NCI-H2196 (cell line): ENCODE results near the gene CAV1.

Experiments used
- DNase-seq: peaks from one replicate; lab custom pipeline; 2025; ENCODE audit not compliant: unreplicated experiment; lab: John Stamatoyannopoulos, UW

The CAV1 gene

DNA sequence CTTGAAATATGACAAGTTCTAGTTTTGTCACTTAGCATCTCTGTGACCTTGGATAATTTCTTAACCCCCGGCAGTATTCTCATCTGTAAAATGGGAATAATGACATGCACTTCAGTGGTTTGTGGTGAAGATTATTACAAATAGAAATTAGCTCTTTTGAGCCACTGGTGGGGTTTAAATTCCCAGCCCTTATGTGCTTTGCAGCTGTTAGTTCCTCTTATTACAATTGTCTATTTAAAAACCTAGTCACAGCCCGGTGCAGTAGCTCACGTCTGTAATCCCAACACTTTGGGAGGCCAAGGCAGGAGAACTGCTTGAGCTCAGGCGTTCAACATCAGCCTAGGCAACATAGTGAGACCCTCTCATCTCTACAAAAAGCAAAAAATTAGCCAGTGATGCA, 30.1 kb downstream of the CAV1 start:
- no peak for DNase-seq

DNA sequence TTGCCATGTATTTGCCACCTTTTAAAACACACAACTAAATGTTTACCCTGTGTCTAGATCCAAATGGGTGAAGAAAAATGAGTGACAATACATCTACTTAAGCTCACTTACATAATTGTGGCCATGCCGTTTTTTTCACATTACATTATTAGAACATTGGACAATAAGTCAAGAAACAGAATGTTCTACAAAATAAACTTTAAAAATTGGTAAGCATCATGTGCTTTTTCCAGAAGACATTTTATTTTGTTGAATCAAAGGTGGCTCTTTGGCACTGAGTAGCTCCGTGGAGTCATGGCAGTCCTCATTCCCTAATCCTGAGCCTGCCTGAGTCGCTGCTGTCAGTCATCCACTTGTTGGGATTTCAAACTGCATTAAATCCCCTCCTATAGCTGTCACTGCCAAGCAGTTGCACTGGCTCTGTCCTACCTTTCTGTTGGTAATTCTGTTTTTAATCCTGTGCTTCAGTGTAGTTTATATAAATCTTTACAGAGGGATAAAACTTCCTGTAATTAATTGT, 32.3 kb downstream of the CAV1 start:
- DNase-seq = no peak

DNA sequence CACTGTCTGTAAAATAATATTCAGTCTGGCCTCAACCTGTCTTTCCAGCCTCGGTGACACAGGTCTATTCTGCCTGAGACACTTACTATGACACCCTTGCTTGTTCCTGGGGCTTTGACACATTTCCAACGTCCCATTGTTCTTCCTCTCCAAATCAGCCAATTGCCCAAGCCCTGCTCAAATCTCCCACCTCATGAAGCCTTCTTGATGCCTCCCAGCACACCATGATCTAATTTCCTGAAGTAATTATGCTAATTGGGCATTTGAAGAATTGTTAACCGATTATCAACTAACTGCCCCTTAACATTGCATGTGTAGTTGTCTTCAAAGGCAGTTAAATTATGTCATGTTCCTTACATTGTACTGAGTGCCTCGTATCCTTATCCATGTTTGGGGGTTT, 33.1 kb downstream of the CAV1 start:
- no peak for DNase-seq

DNA sequence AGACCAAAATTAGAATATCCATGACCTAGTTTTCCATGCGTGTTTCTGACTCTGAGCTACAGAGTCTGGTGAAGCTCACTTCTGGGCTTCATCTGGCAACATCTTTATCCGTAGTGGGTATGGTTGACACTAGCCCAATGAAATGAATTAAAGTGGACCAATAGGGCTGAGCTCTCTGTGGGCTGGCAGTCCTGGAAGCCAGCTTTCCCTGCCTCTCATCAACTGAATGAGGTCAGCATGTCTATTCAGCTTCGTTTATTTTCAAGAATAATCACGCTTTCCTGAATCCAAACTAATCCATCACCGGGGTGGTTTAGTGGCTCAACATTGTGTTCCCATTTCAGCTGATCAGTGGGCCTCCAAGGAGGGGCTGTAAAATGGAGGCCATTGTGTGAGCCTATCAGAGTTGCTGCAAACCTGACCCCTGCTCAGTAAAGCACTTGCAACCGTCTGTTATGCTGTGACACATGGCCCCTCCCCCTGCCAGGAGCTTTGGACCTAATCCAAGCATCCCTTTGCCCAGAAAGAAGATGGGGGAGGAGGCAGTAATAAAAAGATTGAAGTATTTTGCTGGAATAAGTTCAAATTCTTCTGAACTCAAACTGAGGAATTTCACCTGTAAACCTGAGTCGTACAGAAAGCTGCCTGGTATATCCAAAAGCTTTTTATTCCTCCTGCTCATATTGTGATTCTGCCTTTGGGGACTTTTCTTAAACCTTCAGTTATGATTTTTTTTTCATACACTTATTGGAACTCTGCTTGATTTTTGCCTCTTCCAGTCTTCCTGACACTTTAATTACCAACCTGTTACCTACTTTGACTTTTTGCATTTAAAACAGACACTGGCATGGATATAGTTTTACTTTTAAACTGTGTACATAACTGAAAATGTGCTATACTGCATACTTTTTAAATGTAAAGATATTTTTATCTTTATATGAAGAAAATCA, 35.5 kb downstream of the CAV1 start:
- no peak for DNase-seq

DNA sequence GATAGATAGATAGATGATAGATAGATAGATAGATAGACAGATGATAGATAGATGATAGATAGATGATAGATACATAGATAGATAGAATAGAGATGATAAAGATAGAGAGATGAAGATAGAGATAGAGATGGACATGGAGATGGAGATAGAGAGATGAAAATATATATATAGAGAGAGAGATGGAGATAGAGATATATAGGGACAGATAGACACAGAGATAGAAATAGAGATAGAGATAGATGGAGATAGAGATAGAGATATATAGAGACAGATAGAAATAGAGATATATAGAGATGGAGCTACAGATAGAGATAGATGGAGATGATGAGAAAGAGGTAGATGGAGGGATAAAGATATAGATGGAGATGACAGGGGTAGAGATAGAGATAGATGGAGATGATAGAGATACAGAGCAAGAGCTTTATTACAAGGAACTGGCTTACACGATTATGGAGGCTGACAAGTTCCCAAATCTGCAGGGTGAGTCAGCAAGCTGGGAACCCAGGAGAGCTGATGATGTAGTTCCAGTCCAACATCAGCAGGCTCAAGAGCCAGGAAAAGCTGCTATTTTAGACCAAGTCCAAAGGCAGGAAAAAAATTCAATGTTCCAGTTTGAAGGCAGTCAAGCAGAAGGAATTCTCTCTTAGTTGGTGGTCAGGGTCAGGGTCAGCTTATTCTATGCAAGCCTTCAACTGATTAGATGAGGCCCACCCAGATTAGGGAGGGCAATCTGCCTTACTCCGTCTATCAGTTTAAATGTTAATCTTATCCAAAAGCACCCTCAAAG, 37.1 kb downstream of the CAV1 start:
- no peak for DNase-seq

DNA sequence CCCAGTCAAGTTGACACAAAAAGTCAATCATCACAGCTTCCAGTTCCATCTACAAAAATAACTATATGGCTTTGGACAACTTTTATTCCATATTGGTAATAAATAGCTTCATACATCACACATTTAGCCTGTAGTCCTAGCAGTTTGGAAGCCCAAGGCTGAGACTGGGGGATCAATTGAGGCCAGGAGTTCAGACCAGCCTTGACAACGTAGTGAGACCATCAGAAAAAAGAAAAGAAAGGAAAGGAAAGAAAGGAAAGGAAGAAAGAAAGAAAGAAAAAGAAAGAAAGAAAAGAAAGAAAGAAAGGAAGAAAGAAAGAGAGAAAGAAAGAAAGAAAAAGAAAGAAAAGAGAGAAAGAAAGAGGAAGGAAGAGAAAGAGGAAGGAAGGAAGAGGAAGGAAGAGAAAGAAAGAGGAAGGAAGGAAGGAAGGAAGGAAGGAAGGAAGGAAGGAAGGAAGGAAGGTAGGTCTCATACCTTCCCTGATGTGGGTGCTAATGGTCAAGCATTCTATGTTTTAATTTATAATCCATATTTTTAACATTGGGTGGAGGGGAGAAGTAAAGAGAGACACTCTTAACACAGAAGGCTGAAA, 37.8 kb downstream of the CAV1 start:
- DNase-seq = no peak

DNA sequence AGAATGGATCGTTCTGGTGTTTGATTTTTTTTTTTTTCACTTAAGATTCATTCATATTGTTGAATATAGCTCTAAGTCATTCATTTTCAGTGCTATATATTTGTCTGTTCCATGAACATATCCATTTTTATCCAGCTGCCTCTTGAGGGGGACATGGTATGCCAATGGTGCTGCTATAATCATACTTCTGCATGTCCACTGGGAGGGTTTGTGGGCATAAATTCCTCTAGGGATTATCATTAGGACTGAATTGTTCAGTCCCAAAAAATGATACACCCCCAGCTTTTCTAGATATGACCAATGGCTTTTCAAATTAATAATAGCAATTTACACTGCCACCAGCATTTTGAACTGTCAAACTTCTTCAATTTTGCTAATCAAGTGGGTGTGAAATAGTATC, 41.1 kb downstream of the CAV1 start:
- no peak for DNase-seq

DNA sequence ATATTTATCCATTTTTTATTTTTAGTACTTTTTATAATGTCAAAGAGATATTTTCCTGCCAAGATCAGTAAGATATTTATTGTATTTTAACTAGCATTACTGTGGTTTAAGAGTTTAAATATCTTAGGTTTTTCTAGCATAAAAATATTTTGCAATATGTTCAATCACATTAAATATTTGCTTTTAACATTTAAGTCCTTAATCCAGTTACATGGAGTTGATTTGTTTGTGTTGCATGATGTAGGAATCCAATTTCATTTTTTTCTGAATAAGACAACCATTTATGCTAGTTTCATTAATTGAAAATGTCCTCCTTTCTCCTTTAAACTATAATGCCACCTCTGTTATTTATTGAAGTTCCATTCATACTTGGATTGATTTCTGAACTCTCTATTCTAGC, 41.8 kb downstream of the CAV1 start:
- no peak for DNase-seq

DNA sequence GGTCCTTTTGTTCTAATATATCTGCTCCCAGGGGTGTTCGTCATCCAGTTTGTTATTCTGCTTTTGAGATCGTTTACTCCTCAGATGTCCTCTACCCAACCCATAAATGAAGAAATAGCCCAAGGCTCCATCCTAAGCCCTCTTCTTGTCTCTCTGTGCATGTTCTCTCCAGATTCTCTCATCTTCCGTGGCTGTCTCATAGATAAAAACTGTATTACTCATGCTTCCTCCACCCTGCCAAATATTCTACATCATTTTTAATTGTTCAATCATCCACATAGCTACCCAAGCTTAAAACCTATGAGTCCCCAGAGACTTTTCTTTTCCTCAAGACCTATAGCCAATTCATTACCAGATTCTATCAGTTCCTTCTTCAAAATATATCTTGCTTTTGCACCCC, 44.9 kb downstream of the CAV1 start:
- DNase-seq = no peak

DNA sequence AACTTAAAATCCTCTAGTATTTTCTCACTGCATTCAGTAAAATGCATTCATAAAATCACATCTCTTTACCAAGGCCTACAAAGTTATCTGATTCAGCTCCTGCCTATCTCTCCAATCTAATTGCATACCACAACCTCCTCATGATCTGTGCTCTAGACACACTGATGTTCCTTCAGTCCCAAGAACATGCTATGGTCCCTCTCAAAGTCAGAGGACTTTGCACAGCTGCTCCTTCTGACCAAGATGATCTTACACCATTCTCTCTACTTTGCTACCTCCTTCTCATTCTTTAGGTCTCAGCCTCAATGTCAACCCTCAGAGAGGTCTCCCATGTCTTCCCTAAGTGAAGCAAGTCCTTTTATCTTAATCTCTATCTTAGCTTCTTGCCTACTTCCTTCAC, 45.5 kb downstream of the CAV1 start:
- no peak for DNase-seq

DNA sequence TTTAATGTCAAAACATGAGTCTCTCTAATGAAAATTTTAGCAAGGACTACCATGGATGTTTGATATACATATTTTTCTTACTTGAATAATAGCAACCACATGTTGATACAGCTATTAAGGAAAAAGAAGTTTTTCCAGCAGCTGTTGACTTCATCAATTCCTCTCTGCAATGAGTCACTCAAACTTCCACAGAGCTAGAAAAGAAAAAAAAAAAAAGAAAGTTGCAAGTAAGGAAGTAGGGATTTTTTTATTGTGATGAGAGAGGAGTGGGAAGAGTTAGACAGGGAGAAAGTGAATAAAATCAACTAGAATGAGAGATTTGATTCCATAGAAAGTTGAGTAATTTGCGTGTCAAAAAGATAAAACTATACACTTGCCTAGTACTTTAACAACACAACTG, 46.2 kb downstream of the CAV1 start:
- no peak for DNase-seq

DNA sequence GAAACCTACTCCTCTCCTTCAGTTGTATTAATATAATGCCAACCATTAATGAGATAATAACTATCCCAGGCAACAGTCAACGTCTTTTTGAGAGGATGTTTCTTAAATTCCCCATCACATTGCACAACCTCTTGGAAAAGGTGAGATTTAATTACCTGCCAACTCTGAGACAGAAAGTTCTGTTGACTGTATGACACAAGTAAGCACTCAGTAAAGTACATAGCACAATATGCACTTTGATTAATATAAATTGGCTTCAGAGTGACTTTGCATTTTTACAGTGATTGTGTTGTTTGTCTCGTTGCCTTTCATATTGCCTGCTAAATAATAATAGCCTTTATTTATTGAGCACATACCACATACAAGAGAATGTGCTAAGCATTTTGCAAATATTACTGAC, 46.7 kb downstream of the CAV1 start:
- no peak for DNase-seq

DNA sequence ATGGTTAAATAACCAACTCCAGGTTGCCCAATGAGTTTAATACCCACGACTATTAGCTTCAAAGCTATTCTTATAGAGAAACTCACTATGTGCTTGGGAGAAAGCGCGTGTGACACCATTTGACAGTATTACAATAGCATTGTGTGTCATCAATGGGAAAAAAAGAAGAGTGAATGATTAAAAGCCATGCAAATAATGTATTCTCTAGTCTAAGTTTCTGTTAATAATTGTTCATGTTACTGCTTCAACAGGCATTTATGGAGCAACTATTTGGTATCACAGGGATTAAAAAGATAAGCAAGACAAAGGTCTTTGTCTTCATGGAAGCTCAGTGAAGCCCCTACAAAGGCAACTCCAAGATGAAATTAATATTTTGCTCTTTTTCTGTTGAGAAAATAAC, 47.2 kb downstream of the CAV1 start:
- no peak for DNase-seq

DNA sequence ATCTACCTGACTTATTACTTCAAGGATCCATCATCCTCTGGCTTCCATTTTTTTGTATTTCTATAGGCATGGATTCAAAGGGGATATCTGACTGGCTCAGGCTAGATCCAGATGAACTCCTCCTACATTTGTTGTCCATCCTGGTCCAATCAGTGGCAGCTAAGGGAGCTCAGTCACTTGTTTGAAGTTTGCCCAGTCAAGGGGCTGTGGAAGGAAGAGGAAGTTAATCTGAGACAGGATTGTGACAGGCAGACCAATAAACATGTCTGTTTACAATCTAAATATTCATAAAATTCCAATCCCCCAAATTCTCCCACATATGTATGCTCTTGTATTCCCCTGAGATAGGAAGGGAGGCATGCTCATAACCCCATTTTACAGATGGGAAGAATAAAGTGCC, 48.7 kb downstream of the CAV1 start:
- DNase-seq = no peak

DNA sequence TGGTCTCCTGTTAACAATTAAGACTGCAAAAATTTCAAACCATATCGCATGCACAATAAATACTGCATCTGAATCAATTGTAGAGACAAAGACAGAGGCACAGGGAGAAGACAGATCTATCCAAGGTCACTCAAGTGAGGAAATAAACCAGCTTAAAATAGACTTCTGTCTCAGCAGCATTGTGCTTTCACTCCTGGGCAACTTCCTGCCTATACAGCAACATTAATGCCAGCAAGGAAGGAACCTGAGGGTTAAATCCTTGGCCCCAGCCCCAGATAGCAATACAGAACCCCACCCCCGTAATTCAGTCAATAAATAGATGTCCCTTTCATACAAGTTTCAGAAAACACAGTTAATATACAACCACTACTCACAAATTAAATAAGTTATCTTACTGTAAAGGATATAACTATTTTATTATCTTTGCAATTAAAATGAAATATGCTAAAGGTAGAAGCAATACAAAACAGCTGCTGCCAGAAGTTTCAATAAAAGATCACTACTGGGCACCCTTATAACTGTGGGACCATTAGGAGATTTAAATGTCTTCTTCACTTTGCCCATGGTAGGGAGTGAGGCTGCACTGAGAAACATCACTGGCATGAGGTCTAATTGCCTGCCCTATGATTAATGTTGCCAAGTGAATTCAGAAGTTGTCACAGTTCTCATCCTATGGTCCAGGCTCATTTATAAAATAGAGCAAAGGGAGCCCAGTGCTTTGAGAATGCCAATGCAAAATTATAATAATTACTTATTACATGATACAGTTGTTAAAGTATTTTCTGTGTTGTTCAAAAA, 49.4 kb downstream of the CAV1 start:
- no peak for DNase-seq

DNA sequence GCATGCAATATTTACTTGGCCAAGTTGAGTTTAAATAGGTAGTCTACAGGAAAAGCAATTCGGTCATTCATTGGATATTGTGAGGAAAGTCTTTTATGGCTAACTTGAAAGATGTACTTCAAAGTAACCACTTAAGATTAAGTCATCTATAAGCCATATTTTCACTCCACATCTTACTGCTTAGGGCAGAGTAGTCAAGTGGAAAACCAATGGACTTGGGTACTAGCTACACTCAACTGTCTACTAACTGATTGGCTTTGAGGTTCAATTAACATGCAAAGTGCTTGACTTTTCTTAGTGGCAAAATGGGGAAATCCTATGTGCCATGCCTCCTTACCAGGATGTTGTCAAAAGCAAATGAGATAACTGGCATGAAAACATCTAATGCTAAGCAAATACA, 51.0 kb downstream of the CAV1 start:
- no peak for DNase-seq

DNA sequence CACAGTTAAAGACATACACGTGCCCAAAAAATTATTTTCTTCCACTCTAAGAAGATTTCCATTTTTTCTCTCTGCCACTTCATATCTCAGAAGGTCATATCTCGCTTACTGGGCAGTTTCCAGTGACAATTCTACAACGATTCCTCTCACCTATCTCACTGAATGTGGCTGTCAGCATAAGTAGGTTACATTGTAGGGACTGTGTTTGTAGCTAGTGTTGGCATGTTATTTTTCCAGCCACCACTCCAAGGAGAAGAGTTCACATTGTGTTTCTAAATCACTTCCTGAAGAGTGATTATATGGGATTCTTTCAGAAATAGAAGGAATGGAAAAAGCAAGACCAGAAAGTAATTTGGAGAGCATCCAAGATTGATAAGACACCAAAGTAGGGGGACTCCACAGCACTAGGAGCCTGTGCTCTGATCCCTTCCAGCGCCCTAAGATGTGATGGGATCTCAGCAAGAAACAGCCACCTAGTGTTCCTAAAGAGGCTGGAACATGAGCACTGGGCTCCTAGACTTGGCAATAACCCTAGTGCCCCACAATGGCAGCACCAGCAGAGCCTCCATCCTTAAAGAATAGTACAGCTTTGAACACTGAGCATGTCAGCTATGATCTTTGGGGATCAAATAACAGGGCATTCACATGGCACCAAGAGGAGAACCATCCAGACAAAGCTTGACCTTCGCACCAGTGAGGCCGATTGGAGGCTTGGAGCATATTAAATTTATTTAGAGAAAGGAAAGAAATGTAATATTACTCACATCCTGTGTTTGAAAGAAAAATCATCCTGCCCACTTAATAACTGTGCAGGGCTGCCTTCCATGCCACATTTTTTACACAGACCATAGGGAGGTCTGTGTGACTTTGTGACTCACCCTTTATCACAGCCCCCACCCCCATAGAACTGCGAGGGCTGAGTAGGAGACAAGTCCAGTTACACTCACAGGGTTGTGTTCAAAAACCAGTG, 51.8 kb downstream of the CAV1 start:
- DNase-seq = no peak

DNA sequence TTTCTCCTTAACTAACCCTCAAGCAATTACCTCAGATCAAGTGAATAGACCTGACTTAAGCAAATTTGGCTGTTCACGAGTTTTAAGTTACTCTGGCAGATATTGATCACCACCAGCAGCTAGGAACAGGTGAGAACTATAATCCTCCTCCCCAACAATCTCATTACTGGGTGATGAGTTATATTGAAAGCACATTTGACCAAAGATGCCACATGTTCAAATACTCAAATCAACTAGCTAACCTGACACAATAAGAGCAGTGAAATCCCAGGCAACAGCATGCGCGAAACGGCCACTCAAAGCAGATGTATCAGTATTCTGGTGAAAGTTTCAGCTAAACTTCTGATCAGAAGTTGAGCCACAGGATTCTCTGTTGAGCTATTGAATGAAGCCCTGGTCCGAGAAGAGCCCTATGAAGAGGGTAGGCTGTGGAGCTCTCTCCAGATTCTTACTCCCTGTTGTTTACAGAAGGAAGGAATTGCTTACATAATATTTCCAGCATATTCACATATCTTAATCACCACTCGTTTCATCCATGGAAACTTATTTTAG, 52.6 kb downstream of the CAV1 start:
- no peak for DNase-seq

DNA sequence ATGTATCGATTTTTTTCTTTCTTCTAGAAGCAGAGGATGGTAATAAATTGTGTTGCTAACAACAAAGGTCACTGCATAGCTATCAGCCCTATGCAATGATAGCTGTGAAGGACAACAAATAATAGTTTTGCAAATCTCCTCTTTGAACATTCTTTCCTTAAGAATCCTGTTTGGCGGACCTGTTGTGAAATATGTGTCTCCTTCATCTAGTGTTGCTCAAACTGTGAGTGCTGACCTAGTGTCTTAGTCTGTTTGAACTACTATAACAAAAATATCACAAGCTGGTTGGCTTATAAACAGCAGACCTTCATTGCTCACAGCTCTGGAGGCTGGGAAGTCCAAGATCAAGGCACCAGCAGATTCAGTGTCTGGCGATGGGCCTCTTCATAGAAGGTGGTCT, 53.7 kb downstream of the CAV1 start:
- no peak for DNase-seq
